ENCODE data around the gene RABGAP1. TPM values are rescaled to one million over a fixed set of nuclear protein-coding genes. Genes with fewer than 3 reads are reported as not detected.

Gene RABGAP1
- total and polyA plus RNA-seq, 4 donors = 3.8 to 25.7 (median 10.5) TPM

DNA sequence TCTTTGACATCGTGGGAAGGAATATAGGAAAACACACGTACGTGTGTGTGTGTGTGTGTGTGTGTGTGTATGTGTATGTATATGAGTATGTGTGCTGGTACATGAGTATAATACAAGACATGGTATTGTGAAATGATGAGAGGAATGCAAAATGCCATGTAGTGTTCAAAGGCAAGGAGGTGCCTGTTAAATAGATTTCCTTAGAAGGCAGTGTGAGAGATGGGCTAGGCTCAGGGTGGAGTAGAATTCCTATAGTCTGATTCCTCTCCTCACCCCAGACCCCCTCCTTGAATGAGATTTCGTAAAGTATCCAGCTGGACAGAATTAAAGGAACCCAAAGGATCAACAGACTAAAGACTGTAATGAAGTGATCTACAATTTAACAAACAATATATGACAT lies 103.8 kb downstream of the RABGAP1 start:
- H3K27ac ChIP-seq (ENCODE audit: low read depth in 1 of 2, low read length in 2 of 2) = no peak overlapping the region
- TF ChIP-seq, protein P1, sequence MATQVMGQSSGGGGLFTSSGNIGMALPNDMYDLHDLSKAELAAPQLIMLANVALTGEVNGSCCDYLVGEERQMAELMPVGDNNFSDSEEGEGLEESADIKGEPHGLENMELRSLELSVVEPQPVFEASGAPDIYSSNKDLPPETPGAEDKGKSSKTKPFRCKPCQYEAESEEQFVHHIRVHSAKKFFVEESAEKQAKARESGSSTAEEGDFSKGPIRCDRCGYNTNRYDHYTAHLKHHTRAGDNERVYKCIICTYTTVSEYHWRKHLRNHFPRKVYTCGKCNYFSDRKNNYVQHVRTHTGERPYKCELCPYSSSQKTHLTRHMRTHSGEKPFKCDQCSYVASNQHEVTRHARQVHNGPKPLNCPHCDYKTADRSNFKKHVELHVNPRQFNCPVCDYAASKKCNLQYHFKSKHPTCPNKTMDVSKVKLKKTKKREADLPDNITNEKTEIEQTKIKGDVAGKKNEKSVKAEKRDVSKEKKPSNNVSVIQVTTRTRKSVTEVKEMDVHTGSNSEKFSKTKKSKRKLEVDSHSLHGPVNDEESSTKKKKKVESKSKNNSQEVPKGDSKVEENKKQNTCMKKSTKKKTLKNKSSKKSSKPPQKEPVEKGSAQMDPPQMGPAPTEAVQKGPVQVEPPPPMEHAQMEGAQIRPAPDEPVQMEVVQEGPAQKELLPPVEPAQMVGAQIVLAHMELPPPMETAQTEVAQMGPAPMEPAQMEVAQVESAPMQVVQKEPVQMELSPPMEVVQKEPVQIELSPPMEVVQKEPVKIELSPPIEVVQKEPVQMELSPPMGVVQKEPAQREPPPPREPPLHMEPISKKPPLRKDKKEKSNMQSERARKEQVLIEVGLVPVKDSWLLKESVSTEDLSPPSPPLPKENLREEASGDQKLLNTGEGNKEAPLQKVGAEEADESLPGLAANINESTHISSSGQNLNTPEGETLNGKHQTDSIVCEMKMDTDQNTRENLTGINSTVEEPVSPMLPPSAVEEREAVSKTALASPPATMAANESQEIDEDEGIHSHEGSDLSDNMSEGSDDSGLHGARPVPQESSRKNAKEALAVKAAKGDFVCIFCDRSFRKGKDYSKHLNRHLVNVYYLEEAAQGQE (IDR thresholded peaks at IDR 0.05) = no peak
- no peak for TF ChIP-seq MAX (IDR thresholded peaks at IDR 0.05)
- H3K27me3 ChIP-seq (ENCODE audit: control insufficient read depth in 4 of 4, insufficient read depth in 4 of 4, low read length in 3 of 4) = no peaks in the 10 kb centered on the region
- H3K9me3 ChIP-seq (ENCODE audit: control insufficient read depth in 4 of 4, low read length in 3 of 4) = no peaks in the 10 kb centered on the region
- 90% methylated on average over 4 of the region's 4 CpGs for WGBS
- no peak overlapping the region for H3K9ac ChIP-seq (ENCODE audit: low read depth in 1 of 2, low read length in 2 of 2)
- H3K4me1 ChIP-seq (ENCODE audit: control insufficient read depth in 4 of 4, insufficient read depth in 4 of 4, low read length in 3 of 4) = peaks cover 2 to 27% (median 18%) of the 10 kb centered on the region in 4 donors
- DNase-seq (ENCODE audit: low spot score) = no peak
- H3K36me3 ChIP-seq (ENCODE audit: control insufficient read depth in 4 of 4, insufficient read depth in 3 of 4, low read depth in 1 of 4, low read length in 3 of 4) = peaks cover 0 to 2% (median 0%) of the 10 kb centered on the region in 4 donors
- H3K4me3 ChIP-seq (ENCODE audit: low read depth in 1 of 3, low read length in 3 of 3) = no peak overlapping the region

DNA sequence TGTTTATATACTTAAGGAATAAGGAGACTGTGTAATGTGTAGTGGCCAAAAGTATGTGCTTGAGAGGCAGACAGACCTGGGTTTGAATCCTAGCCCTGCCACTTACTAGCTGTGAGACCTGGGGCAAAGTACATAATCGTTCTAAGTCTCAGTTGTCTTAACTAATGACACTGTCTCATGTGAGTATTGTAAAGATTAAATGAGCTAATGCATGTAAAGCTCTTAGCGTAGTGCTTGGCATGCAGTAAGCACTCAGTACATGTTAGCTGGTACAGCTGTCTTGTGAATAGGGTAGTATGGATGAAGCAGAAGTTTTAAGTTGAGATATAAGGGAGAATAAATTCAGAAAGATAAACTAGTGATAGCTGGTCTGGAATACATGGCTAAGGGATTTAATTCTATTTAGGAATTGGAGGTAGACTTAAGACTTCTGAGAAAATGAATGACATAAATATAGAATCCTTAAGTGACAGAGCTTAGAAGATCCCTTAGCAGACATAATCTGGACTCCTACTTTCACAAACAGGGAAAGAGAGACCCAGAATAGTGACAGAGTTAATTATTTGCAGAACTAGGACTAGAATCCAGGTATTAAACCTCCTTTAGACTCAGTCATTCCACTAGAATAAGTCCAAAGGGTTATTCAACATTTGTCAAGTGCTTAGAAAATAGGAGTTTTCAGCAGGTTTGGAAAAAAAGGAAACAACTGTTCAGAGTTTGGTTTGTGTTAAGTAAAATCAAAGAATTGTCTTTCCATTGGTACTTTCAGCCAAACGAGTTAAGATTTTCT lies 105.8 kb downstream of the RABGAP1 start:
- Histone ChIP-seq H3K36me3 (ENCODE audit: control insufficient read depth in 4 of 4, insufficient read depth in 3 of 4, low read depth in 1 of 4, low read length in 3 of 4) (peaks cover 0 to 2% (median 0%) of the 10 kb centered on the region in 4 donors), H3K9me3 (ENCODE audit: control insufficient read depth in 4 of 4, low read length in 3 of 4) (no peaks in the 10 kb centered on the region), H3K27ac (ENCODE audit: low read depth in 1 of 2, low read length in 2 of 2) (peak overlapping the region in 1 of 2 donors; percentile 25), H3K4me3 (ENCODE audit: low read depth in 1 of 3, low read length in 3 of 3) (no peak overlapping the region), H3K9ac (ENCODE audit: low read depth in 1 of 2, low read length in 2 of 2) (peak overlapping the region in 1 of 2 donors; percentile 27), H3K4me1 (ENCODE audit: control insufficient read depth in 4 of 4, insufficient read depth in 4 of 4, low read length in 3 of 4) (peaks cover 1 to 31% (median 20%) of the 10 kb centered on the region in 4 donors), H3K27me3 (ENCODE audit: control insufficient read depth in 4 of 4, insufficient read depth in 4 of 4, low read length in 3 of 4) (no peaks in the 10 kb centered on the region)
- TF ChIP-seq FOXA1 (IDR thresholded peaks at IDR 0.05) (no peak), HNF4A (conservative IDR thresholded peaks at IDR 0.05) (peak; percentile 75 to 82), TAF1 (conservative IDR thresholded peaks at IDR 0.05) (no peak), FOXA2 (IDR thresholded peaks at IDR 0.05) (no peak), EGR1 (IDR thresholded peaks at IDR 0.05; ENCODE audit: low read depth in 2 of 2) (no peak), NR2F2 (IDR thresholded peaks at IDR 0.05) (no peak), YY1 (IDR thresholded peaks at IDR 0.05) (no peak), HNF4G (IDR thresholded peaks at IDR 0.05) (no peak), ATF3 (IDR thresholded peaks at IDR 0.05) (no peak), GABPA (IDR thresholded peaks at IDR 0.05 in 1 of 2, conservative IDR thresholded peaks at IDR 0.05 in 1 of 2) (no peak), CTCF (IDR thresholded peaks at IDR 0.05; ENCODE audit: low read depth, low read length, missing input control) (no peak), MAX (IDR thresholded peaks at IDR 0.05) (no peak), JUND (IDR thresholded peaks at IDR 0.05) (peak in 1 of 2 donors; percentile 39), RAD21 (IDR thresholded peaks at IDR 0.05) (peak in 1 of 2 donors; percentile 25), RXRA (IDR thresholded peaks at IDR 0.05) (peak in 1 of 2 donors; percentile 27), SP1 (IDR thresholded peaks at IDR 0.05) (peak; percentile 68)
- TF ChIP-seq, protein P2, sequence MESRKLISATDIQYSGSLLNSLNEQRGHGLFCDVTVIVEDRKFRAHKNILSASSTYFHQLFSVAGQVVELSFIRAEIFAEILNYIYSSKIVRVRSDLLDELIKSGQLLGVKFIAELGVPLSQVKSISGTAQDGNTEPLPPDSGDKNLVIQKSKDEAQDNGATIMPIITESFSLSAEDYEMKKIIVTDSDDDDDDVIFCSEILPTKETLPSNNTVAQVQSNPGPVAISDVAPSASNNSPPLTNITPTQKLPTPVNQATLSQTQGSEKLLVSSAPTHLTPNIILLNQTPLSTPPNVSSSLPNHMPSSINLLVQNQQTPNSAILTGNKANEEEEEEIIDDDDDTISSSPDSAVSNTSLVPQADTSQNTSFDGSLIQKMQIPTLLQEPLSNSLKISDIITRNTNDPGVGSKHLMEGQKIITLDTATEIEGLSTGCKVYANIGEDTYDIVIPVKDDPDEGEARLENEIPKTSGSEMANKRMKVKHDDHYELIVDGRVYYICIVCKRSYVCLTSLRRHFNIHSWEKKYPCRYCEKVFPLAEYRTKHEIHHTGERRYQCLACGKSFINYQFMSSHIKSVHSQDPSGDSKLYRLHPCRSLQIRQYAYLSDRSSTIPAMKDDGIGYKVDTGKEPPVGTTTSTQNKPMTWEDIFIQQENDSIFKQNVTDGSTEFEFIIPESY (IDR thresholded peaks at IDR 0.05) = no peak
- TF ChIP-seq, protein P1 (IDR thresholded peaks at IDR 0.05) = no peak
- WGBS = 52% methylated on average over 3 of the region's 3 CpGs
- DNase-seq (ENCODE audit: low spot score) = no peak
